ENCODE data around the gene TUBG2.

Gene TUBG2

DNA sequence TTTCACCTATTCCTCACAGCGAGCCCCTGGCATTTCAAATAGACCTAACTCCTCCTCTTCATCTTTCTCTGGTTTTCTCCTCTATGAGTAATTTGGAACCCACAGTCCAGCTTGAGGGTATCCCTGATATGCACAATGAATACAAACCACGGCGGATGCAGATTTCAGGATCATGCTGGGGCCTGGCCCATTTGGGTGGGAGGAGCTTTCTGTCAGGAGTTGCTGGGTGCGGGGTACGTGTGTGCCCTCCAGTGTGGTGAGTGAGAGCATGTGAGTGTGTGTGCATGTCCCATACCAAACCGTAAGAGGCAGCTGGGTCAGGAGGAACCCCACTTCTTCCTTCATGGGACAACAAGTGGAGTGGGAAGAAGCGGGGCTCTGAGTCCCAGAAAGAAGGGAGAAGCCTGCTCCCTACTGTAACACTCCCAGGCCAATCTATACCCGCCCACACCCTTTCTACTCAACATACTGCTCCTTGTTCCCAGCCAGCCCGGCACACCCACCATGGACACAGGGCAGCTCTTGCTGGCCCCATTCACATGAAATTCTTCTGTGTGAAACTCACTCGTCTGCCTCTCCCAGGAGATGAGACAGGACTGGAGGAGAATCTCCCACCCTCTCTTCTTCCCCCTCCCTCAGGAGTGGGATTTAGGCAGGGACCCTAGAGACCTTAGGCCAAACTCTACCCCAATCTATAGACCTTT, 41.7 kb downstream of the TUBG2 start:
- no peak for DNase-seq

DNA sequence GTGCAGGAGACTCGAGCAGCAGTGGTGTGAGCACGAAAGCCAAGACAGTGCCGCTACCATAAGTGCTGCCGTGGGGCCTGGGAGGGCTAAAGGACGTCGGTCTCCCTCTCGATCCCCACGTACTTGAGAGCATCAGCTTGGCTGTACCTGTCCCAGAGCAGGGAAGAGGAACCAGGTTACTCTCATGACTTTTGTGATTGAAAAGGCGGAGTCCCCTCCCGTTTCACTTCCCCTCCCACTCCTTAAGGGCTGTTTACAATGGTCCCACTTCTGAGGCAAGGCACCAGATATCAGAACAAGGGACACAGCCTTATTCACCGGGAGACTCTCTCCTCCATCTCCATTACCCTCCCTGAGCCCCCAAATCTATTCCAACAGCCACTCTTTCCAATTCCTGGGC, 43.4 kb downstream of the TUBG2 start:
- DNase-seq = no peak

DNA sequence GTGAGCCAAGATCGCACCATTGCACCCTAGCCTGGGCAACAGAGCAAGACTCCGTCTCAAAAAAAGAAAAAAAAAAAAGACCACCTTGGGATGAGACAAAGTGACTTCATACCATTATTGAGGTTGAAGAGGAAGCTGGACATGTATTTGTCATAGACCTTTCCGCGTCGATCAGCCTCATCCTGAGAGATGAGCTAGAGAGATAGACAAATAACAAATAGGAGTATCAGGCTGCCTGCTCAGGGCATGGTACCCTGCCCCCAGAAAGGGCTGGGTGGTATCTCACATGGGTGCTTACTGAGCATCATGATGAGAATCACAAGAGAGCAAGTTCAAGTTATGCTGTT, 45.4 kb downstream of the TUBG2 start:
- DNase-seq = no peak

DNA sequence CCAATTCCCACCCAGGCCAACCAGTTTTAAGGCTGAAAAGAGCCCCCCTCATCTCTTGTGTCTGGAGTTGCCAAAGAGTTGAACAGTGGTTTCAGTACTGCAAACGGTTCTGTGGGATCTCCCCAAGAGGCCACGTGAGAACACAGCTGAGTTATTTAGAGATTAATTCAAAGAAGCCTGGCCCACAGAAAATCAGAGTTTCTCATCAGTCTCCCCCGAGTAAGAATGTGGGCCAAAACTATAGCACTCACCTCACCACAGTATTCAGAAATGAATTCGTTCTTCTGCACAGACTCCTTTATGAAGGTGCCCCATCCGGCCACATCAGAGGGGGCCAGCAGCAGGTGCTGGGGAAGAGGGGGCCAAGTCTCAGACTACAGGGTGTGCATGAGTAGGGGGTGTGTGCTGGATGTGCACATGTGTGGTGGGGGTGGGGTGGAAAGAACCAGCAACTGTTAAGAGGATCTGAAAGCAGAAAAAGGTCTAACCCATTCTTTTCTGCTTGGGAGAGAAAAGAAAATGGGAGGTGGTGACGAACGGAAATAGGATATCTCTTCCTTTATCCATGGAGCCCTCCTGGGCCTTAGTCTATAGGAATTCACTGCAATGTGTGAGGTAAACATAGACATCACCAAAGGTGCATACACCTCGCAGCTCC, 45.9 kb downstream of the TUBG2 start:
- DNase-seq = no peak

DNA sequence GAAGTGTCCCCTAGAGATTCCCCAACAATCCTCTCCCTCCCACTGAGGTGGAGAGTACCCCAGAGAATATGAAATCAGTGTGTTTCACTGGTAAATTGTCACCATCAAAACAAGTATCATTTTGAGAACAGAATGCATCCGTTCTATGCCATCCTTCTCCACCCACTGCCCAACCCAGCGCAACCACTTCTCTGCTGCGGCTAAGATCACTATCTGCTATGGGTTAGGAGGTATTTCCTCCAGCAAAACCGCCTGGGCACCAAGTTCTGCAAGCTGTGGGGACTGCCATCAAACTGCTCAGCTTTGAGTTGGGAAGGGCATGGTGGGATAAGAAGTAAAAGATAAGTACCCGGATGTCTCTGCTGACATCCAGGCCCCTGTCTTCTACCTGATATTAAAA, 47.6 kb downstream of the TUBG2 start:
- DNase-seq = peak; percentile 43

DNA sequence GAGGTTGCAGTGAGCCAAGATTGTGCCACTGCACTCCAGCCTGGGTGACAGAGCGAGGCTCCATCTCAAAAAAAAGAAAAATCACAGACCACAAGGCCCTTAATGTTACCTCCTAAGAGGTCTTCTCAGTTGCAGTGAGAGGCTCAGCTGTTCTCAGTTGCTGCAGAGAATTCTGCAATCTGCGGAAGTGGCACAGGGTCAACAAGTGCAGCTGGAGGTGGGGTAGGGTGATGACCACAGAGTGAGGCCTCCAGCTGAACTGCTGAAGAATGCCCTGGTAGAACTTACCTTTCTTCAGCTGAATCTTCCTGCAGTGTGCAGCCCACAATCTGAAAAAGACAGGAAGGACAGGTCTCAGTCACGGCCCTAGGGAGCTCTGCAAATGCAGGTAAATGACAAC, 49.5 kb downstream of the TUBG2 start:
- DNase-seq = no peak

DNA sequence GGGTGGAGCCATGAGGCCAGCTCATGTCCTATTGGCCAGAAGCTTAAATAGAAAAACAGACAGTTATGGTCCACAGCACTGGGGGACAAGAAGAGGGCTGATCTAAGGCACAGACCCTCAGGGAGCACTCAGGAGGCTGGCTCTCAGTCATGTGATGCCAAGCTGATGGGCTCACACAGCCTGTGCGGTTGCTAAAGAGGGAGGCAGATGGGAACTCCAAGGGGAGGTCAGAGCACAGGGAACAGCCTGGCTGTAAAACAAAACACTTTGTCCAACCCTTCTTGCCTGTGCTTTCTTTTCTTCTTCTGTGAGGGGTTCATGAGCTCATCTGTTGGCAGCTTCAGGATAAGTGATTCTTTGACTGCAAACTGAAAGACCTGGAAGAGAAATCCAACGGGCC, 50.5 kb downstream of the TUBG2 start:
- no peak for DNase-seq
